Mesothelial cell of epicardium (in vitro differentiated cells): ENCODE measurements around the gene DCAF5. TPM values are rescaled to one million over a fixed set of nuclear protein-coding genes. Genes with fewer than 3 reads are reported as not detected.
"Not testable (repeated sequence)": the region's sequence is repeated elsewhere in the genome, so short reads cannot be mapped to it uniquely, and the experiment has no call there.

Experiments
- DNase-seq, 2 experiments: peaks; one replicate each; pipeline ENCODE4 v3.0.0; 2021; ENCODE audit warnings: low spot score in 2 of 2; ENCODE audit not compliant: unreplicated experiment in 2 of 2
- H3K27ac Mint-ChIP-seq: 2 replicates; pipeline ENCODE4 v1.8.0; 2021; ENCODE audit warnings: mixed read lengths
- H3K27me3 Mint-ChIP-seq: 2 replicates; pipeline ENCODE4 v1.8.0; 2021; ENCODE audit warnings: low read depth, mixed read lengths
- H3K36me3 Mint-ChIP-seq: 2 replicates; pipeline ENCODE4 v1.8.0; 2021; ENCODE audit warnings: mixed read lengths
- H3K4me1 Mint-ChIP-seq: 2 replicates; pipeline ENCODE4 v1.8.0; 2021; ENCODE audit warnings: mixed read lengths
- H3K4me3 Mint-ChIP-seq: 2 replicates; pipeline ENCODE4 v1.8.0; 2021; ENCODE audit warnings: mild to moderate bottlenecking, moderate library complexity, mixed read lengths
- H3K9me3 Mint-ChIP-seq: 2 replicates; pipeline ENCODE4 v1.8.0; 2021; ENCODE audit warnings: mixed read lengths
- CTCF ChIP-seq: fragments of 200-600 bp; sonication (generic); IDR thresholded peaks from one replicate; pipeline ENCODE4 v1.5.0; 2021; ENCODE audit warnings: antibody characterized with exemption; ENCODE audit not compliant: unreplicated experiment
- total RNA-seq: library from RNA; stranded (reverse); gene quantifications from 3 replicates; pipeline ENCODE4 v1.2.1, GENCODE V29; 2021

Gene DCAF5
- total RNA-seq, 1 donor from 2014 or later: 64.4 TPM

- Mint-ChIP-seq H3K4me3 (no peak overlapping the region), H3K27ac (no peak overlapping the region), H3K36me3 (no peaks in the 10 kb centered on the region), H3K4me1 (no peaks in the 10 kb centered on the region), H3K27me3 (no peaks in the 10 kb centered on the region), H3K9me3 (no peaks in the 10 kb centered on the region)
- DNase-seq: no peak
- no peak for TF ChIP-seq CTCF
Measured at GRCh38 chr14:69023035-69023434, 129.9 kb downstream of the DCAF5 start.

- H3K4me3 Mint-ChIP-seq, H3K36me3 Mint-ChIP-seq: not testable (repeated sequence)
Measured at GRCh38 chr14:69022093-69022492, 130.8 kb downstream of the DCAF5 start.

GRCh38 chr14:69017706-69018105, 135.2 kb downstream of the DCAF5 start:
- Mint-ChIP-seq H3K4me1 (peaks cover 14% of the 10 kb centered on the region), H3K36me3 (no peaks in the 10 kb centered on the region), H3K27ac (no peak overlapping the region), H3K27me3 (no peaks in the 10 kb centered on the region), H3K9me3 (no peaks in the 10 kb centered on the region), H3K4me3 (no peak overlapping the region)
- DNase-seq: no peak
- no peak for TF ChIP-seq CTCF

More at GRCh38 chr14:69022093-69022492, 130.8 kb downstream of the DCAF5 start:
- not testable (repeated sequence) for H3K27me3 Mint-ChIP-seq, DNase-seq, H3K27ac Mint-ChIP-seq, H3K9me3 Mint-ChIP-seq, H3K4me1 Mint-ChIP-seq

GRCh38 chr14:69014829-69015259, 138.1 kb downstream of the DCAF5 start:
- no peak overlapping the region for H3K4me3 Mint-ChIP-seq
- no peaks in the 10 kb centered on the region for H3K9me3 Mint-ChIP-seq

GRCh38 chr14:69013943-69014782, 138.8 kb downstream of the DCAF5 start:
- H3K27ac Mint-ChIP-seq: peak overlapping the region; percentile 66
- no peak for DNase-seq
- peaks cover 16% of the 10 kb centered on the region for H3K4me1 Mint-ChIP-seq
- no peaks in the 10 kb centered on the region for H3K27me3 Mint-ChIP-seq
- H3K36me3 Mint-ChIP-seq: no peaks in the 10 kb centered on the region
- TF ChIP-seq CTCF: no peak
- no peak overlapping the region for H3K4me3 Mint-ChIP-seq
- H3K9me3 Mint-ChIP-seq: no peaks in the 10 kb centered on the region

More at GRCh38 chr14:69014829-69015259, 138.1 kb downstream of the DCAF5 start:
- H3K36me3 Mint-ChIP-seq: no peaks in the 10 kb centered on the region
- H3K27me3 Mint-ChIP-seq: no peaks in the 10 kb centered on the region
- no peak for TF ChIP-seq CTCF
- peaks cover 14% of the 10 kb centered on the region for H3K4me1 Mint-ChIP-seq
- no peak for DNase-seq
- no peak overlapping the region for H3K27ac Mint-ChIP-seq

GRCh38 chr14:69012256-69012953, 140.5 kb downstream of the DCAF5 start:
- no peak for TF ChIP-seq CTCF
- peaks cover 23% of the 10 kb centered on the region for H3K4me1 Mint-ChIP-seq
- no peak overlapping the region for H3K4me3 Mint-ChIP-seq
- H3K36me3 Mint-ChIP-seq: no peaks in the 10 kb centered on the region
- no peaks in the 10 kb centered on the region for H3K27me3 Mint-ChIP-seq
- peak overlapping the region; percentile 56 for H3K27ac Mint-ChIP-seq
- H3K9me3 Mint-ChIP-seq: no peaks in the 10 kb centered on the region
- no peak for DNase-seq
